Glutamatergic neuron (in vitro differentiated cells): ENCODE measurements around the gene RIMS3. TPM values are rescaled to one million over a fixed set of nuclear protein-coding genes. Genes with fewer than 3 reads are reported as not detected.

ENCODE experiments used
- DNase-seq: peaks from one replicate; pipeline ENCODE4 v3.0.0; 2022
- H3K27ac Mint-ChIP-seq: one replicate; pipeline ENCODE4 v1.8.0; 2020; ENCODE audit warnings: mild to moderate bottlenecking, mixed read lengths, inconsistent platforms; ENCODE audit not compliant: unreplicated experiment
- H3K27me3 Mint-ChIP-seq: one replicate; pipeline ENCODE4 v1.8.0; 2020; ENCODE audit warnings: mild to moderate bottlenecking, moderate library complexity, mixed read lengths, inconsistent platforms; ENCODE audit not compliant: unreplicated experiment
- H3K36me3 Mint-ChIP-seq: one replicate; pipeline ENCODE4 v1.8.0; 2020; ENCODE audit warnings: mild to moderate bottlenecking, mixed read lengths, inconsistent platforms; ENCODE audit not compliant: unreplicated experiment
- H3K4me1 Mint-ChIP-seq: one replicate; pipeline ENCODE4 v1.8.0; 2020; ENCODE audit warnings: mild to moderate bottlenecking, low read depth, mixed read lengths, inconsistent platforms; ENCODE audit not compliant: unreplicated experiment
- H3K4me3 Mint-ChIP-seq: one replicate; pipeline ENCODE4 v1.8.0; 2020; ENCODE audit warnings: mild to moderate bottlenecking, mixed read lengths, inconsistent platforms; ENCODE audit not compliant: unreplicated experiment
- H3K9me3 Mint-ChIP-seq: one replicate; pipeline ENCODE4 v1.8.0; 2020; ENCODE audit warnings: mild to moderate bottlenecking, moderate library complexity, mixed read lengths, inconsistent platforms; ENCODE audit not compliant: unreplicated experiment
- CTCF ChIP-seq: fragments of 200-600 bp; sonication (generic); IDR thresholded peaks from one replicate; pipeline ENCODE4 v1.5.0; 2021; ENCODE audit not compliant: partially characterized antibody, unreplicated experiment
- total RNA-seq: library from RNA; stranded (reverse); fragmentation: NEBNext Ultra II Directional; extraction: Animal tissue kit (Norgen Biotek cat#: 25700); gene quantifications from one replicate; pipeline ENCODE4 v1.2.1, GENCODE V29; 2021; ENCODE audit not compliant: unreplicated experiment

RIMS3 gene
- total RNA-seq, 1 donor from 2014 or later = 126 TPM

- H3K4me3 Mint-ChIP-seq = no peak overlapping the region
- H3K27ac Mint-ChIP-seq = no peak overlapping the region
- peaks cover 2% of the 10 kb centered on the region for H3K9me3 Mint-ChIP-seq
- peaks cover 14% of the 10 kb centered on the region for H3K36me3 Mint-ChIP-seq
- peaks cover 8% of the 10 kb centered on the region for H3K4me1 Mint-ChIP-seq
- TF ChIP-seq CTCF = no peak
- no peak for DNase-seq
- H3K27me3 Mint-ChIP-seq = peaks cover 2% of the 10 kb centered on the region
Measured at GRCh38 chr1:40622936-40623629, 42.4 kb downstream of the RIMS3 start.

DNA sequence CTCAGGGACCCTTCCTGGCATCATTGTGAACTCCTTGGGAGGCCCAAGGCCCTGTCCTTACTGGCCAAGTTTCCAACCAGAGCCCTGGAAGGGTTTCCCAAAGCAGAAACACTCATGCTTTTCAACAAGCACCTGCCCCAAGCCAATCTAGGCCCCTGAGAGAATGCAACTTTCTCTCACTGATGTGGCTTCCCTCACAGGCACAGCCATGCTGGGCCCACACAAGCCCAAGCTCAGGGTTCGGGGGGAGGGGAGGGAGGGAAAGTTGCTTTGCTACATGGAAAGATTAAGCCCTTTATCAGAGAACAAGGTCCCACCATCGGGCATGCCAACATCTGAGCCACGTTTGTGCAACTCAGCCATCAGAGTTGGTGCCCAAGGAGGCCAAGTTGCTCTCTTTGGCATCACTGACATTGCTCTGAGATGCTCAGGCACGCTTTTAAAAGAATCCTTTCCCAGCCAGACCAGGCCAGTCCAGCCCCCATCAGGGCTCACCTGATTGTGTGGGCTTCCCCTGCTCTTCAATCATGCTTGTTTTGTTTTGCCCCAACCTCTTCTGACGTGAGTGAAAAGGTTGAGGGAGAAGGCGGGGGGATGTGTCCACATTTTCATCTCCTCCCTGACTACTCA lies 43.5 kb downstream of the RIMS3 start:
- TF ChIP-seq CTCF = no peak
- H3K27ac Mint-ChIP-seq = no peak overlapping the region
- no peak overlapping the region for H3K4me3 Mint-ChIP-seq
- H3K9me3 Mint-ChIP-seq = peaks cover 2% of the 10 kb centered on the region
- peaks cover 14% of the 10 kb centered on the region for H3K36me3 Mint-ChIP-seq
- H3K27me3 Mint-ChIP-seq = peaks cover 2% of the 10 kb centered on the region
- no peak for DNase-seq
- peaks cover 8% of the 10 kb centered on the region for H3K4me1 Mint-ChIP-seq

DNA sequence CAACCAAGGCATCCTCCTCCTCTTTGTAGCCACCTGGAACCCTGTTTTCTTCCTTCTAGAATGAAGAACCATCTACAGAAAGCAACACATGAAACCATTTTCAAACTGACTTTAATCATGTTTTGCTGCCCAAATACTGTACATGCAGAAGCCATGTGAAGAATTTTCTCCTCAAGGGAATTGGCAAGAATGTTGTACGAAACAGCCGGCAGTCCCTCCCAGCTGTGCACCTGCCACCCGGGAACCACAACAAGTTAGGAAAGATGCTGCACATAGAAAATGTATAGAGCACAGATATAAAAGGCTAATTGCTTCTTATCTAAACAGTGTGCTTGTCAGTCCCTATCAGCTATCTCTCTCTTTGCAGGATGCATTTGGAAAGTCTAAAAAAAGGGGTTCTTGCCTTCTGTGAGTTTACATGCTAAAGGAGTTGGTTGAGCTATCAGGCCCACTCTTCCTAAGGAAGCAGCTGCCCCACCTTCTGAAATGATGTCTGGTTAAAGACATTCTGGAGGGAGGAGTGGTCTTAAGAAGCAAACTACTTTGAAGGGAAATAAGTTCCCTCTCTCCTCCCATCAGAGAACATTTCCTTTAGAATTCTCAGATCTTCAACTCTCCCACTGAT lies 44.8 kb downstream of the RIMS3 start:
- DNase-seq = no peak
- TF ChIP-seq CTCF = no peak
- Mint-ChIP-seq H3K27me3 (no peaks in the 10 kb centered on the region), H3K4me3 (no peak overlapping the region), H3K27ac (no peak overlapping the region), H3K9me3 (peaks cover 2% of the 10 kb centered on the region), H3K4me1 (peaks cover 3% of the 10 kb centered on the region), H3K36me3 (peaks cover 14% of the 10 kb centered on the region)

- H3K9me3 Mint-ChIP-seq = peaks cover under 1% of the 10 kb centered on the region
- H3K27ac Mint-ChIP-seq = no peak overlapping the region
- no peak overlapping the region for H3K4me3 Mint-ChIP-seq
- no peaks in the 10 kb centered on the region for H3K27me3 Mint-ChIP-seq
- no peak for TF ChIP-seq CTCF
- peaks cover 14% of the 10 kb centered on the region for H3K36me3 Mint-ChIP-seq
- DNase-seq = no peak
- H3K4me1 Mint-ChIP-seq = no peaks in the 10 kb centered on the region
Measured at GRCh38 chr1:40620150-40620549, 45.3 kb downstream of the RIMS3 start.

DNA sequence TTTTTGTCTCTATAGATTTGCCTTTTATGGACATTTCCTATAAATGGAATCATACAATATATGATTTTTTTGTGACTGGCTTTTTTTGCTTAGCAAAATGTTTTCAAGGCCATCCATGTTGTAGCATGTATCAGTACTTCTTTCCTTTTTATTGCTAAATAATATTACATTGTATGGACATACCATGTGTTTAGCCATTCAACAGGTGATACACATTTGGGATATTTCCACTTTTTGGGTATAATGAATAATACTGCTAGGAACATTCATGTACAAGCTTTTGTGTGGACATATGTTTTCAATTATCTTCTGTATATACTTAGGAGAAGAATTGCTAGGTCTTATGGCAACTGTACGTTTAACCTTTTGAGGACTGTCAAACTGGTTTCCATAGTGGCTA lies 47.4 kb downstream of the RIMS3 start:
- no peak for DNase-seq
- H3K4me1 Mint-ChIP-seq = no peaks in the 10 kb centered on the region
- no peaks in the 10 kb centered on the region for H3K9me3 Mint-ChIP-seq
- no peaks in the 10 kb centered on the region for H3K27me3 Mint-ChIP-seq
- no peak overlapping the region for H3K27ac Mint-ChIP-seq
- peaks cover 14% of the 10 kb centered on the region for H3K36me3 Mint-ChIP-seq
- H3K4me3 Mint-ChIP-seq = no peak overlapping the region
- TF ChIP-seq CTCF = no peak
